GM18868 (cell line): ENCODE data around the gene AXIN2.
"Not testable (repeated sequence)": the region's sequence is repeated elsewhere in the genome, so short reads cannot be mapped to it uniquely, and the experiment has no call there.

Source experiments
- ATAC-seq: cut with Tn5 transposase; IDR thresholded peaks from one replicate; pipeline ENCODE4 v1.9.1; 2021; ENCODE audit warnings: mild to moderate bottlenecking, moderate library complexity; ENCODE audit not compliant: unreplicated experiment

AXIN2 gene

DNA sequence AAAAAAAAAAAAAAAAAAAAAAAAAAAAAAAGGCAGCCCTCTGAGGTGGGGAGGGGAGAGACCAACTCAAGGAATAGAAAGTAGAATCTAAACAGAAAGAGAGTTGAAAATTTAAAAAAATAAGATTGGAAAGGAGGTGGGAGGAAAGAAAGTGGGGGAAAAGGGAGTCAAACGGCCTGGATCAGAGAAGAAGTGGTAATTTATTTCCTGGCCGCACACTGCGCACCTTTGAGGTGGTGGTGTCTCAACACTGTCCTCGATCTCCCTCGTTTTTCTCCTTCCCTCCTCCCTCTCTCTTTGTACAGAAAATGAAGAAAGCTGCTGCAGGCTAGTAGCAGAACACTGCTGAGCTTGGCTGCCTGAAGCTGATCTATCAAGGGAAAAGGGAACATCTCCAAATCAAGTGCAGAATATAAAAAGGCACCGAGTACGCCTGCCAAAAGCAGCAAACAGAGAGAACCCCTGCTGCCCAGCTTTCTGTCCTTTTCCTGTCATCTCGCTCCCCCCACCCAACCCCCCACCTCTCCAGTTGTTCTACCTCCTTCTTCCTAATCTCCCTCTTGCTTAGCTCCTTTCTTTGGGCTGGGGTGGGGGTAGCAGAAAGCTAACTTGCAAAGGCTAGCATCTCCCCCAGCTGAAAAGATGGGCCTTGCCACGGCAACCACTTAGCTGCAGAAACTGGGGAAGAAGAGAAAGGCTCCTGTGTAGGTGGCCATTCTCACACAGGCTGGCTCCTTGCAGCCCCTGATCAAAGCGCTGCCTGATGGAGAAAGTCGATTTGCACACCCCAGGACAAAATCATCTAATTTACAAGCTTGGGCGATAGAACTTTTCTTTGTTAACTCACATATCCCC, 22.5 kb downstream of the AXIN2 start:
- no peak for ATAC-seq

DNA sequence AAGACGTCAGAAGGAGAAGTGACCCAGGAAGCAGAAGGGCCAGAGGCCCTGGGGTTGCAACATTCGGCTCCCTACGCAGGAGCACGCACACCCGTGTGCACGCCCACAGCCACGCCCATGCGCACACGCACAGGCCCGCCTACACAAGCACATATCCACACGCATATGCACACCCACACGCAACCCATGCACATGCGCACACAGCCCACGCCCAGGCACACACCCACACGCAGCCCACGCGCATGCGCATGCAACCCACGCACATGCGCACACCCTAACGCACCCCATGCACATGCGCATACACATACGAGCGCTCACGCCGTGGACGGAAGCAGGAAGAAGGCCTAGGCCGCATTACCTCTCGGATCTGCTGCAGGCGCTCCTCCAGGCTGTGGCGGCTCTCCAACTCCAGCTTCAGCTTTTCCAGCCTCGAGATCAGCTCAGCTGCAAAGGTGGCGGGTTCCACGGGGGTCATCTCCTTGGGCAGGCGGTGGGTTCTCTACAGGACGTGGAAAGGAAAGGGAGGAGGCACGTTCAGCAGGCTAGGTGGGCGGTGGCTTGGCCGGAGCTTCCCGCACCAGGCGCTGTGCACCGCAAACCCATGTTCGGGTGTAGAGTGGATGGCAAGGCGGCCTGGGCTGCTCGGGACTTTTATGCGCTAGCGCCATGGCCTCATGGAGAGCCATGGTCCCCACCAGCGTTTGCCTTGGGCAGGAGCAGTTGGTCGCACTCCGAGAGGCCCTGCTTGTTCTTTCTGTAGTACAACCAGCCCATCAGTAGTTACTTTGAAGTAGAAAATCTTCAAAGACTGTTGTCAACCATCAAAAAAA, 23.4 kb downstream of the AXIN2 start:
- no peak for ATAC-seq

DNA sequence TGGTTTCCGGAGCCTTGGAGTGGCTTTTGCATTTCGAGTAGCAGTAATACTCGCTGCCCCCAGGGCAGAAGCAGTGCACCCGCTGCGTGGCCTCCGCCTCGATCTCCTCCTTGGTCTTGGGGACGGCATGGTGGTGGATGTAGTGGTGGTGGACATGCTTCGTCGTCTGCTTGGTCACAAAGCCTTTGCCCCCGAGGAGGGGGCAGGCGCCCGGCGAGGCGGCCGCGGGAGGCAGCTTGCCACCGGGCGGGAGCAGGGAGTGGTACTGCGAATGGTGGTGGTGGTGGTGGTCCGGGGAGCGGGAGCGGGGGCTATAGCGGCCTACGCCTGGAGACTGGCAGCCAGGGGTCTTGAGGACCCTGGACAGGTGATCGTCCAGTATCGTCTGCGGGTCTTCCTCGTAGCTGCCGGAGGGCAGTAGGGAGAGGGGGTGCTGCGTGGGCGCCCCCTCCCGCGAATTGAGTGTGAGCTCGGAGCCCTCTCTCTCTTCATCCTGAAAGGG, 24.1 kb downstream of the AXIN2 start:
- no peak for ATAC-seq

DNA sequence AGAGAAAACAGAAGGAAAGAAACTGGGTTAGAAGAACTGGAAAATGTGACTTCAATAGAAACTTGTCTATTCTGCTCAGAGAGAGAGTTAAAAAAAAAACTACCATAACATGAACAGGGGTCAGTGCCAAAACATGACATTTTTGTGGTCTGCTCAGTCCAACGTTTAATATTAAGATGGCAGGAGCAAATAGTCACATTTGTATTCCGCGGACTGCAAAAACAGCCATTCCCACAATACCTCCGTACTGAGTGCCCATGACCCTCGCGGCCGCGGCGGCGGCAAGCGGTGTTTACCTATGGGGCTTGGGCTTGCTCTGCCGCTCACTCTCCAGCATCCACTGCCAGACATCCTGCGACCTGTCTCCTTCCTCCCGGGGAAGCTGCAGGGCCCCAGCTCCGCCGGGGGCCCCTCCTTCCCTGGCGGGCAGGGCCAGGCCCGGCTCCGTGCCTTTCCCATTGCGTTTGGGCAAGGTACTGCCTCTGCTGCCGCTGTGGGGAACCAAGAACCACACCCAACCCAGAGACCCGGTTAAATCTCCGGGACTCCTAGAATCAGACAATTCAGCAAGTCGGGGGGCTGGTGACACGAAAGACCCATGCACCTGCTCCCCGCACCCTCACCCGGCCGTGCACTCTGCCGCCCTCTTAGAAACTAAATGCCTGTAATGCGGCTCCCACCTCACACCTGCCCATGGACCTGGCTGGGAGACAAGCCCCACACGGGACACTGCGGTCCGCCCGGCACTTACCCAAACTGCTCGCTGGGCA, 24.7 kb downstream of the AXIN2 start:
- ATAC-seq, result no peak

DNA sequence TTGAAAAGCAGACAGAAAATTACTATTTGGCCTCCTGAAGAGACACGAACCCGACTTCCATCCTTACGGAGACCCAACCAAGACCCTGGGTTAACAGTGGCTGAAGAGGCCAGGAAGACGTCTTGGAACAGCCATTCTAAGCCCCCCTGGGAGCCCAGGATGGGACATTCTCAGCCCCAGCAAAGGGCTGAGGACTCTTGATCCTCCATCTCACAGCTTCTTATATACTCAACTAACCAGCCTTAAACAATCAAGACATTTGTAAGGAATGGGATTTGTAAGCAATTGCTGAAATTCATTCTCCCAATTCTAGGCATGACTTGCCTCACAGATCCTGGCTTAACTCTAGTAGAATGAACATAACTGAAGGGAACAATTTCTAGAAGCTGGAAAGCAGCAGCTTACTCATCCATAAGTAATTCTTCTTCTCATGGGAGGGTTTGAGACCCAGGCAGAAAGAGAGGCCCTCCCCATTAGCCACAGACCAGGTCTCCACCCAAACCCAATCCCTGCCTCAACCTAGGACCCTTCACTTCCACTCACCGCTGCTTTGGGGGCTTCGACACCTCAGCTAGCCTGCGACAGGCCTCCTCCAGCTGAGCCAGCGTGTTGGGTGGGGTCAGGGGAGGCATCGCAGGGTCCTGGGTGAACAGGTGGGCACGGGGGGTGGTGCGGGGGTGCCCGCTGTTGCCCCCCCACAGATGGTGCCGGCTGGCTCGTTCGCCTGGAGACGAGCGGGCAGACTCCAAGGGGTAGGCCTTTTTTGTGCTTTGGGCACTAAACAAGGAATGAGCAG, 25.5 kb downstream of the AXIN2 start:
- ATAC-seq, result no peak

DNA sequence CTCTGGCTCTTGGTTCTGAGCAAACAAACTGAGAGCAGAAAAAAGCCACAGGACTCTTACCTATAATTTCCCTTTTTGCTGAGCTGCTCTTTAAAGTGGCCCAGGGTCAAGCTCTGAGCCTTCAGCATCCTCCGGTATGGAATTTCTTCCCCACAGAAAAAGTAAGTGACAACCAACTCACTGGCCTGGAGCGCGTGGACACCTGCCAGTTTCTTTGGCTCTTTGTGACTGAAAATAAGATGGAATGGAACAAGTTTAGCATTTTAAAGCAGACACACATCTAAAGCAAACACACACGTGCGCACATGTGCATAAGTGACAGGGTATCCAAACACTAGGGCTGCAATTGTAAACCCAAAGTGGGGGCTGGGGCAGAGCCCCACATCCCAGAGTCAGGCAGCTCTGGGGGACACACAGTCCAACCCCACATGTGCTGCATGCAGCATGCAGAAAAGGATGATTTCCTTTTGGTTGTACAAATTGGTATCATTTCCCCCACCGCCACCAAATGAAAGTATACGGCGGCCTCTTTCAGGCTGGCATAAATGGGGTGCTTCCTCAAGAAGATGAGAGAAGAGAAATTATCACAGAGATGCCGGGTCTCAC, 27.5 kb downstream of the AXIN2 start:
- no peak for ATAC-seq

DNA sequence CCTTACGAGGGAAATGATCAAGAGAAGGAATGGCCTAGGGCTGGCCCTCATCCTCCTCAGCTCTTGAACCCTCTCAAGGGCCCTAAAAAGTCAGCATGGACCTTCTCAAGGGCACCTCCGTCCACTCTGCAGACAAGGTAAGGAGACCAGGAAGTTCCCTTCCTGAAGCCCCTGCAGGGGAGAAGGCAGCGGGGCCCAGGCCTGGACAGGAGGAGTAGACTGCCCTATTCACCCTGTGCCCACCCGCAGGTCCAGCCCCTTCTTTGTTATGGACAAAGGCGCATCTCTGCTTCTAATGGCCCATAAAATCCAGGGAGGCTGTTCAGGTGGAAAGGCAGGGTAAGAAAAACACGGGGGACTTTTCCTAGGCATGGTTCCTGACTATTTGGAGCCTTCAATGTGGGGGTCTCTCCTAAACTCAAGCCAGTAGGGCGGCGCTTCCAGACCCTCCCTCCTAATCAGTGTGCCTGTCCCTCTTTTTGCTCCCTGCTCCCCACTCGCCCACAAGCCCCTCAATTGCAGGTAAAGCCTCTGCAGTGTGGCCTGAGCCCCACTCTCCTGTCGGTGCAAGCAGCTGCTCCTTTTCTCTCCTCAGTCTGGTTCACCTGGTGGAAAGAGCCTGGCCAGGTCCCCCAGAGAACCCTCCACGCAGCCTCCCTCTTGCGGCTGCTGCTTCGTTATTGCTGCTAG, 28.2 kb downstream of the AXIN2 start:
- no peak for ATAC-seq

DNA sequence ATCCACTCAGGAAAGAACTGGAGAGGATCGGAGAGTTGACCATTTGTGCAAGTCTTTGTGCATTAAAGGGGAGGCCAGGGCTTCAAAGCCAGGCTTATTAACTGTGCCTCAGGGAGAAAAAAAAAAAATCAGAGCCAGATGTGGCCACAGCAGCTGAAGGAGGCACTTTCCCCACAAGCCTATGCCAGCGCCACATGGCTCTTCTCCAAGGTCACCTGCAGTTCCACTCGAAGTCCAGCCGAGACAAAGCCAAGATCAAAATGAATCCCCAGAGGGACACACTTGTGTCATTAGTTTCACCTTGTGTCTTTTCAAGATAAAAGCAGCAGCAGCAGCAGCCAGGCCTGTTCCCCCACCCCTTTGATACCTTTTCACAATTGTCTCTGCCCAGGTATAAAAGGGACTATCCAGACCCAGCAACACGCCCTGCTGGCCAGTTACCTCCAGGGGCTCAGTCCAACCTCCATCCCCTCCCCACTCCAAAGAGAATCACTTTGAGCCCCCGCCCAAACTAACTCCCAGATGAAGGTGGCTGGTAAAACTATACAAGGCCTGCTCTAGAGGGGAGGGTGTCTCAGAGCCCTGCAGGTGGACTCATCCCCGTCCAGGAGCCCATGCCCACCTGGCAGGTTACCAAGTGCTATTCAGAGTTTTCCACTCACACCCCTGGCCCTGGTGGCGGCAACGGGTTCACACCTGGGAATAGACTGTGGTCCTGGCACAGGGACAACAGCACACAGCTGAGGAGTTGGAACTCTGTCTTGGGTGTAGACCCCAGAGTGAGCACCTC, 29.2 kb downstream of the AXIN2 start:
- ATAC-seq, result no peak

DNA sequence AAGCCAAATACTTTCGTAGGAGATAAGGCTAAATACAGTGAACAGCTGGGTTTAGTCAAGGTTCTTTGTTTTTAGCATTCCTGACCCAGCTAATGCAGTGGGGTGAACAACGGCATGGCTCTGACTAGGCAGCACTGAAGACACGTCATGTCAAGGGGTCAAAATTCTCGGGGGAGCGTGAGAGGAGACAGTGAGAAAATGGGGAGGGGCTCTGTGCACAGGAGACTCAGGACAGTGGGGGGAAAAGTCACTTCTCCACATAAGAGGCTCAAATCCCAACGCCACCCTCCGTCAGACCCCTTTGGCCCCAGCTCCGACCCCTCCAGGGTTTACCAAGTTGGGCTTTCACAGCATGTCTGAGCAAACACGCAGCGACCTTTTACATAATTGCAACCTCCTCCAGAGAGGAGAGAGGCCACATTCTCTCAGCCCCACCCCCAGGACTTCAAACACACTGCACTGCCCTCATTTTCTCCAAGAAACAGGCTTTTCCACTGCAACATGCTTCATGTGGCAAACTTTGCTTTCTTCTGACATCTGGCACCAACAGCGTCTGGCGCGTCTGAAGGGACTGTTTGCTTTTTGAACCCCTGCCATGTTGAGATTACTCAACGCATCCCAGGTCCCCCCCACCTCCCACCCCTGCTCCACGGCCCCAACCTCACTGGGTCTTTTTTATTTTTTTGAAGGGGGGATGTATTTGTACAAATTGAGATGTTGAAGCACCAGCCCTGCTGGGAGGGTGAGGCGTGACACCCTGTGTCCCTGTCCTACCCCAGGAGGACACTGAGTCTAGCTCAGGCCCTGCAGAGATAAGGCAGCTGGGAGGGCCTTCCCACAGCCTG, 30.0 kb downstream of the AXIN2 start:
- no peak for ATAC-seq

DNA sequence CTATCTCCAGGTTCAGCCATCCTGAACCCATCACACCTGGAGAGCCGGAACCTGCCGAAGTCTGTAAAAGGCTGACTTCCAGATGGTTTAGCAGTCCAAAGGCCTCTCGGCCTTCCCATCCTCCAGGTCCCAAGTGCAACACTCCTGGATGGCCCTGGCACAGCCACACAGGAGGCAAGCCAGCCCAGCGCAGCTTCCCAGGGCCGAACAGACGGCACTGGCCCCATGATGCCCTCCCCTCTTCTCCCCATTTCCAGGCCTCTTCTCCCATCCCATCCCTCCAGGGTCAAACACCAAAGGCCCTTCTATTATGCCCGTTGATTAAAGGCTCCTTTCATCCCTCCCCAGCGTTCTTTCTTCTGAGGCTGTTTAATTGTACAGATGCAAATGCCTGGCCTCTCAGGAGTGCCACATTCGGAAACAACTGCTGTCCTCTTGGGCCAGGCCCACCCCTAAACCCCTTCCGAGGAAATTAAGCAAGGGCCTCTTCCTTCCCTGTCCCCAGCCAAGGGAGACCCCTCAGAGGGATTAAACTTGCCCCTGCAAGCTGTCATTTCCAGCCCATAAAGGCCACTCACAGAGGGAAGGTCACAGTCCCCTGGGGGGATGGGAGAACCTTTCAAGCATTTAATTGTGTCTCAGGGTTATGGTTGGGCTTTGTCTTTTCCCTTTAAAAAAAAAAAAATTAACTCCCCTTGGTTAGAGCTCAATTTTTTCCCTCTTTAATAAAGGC, 30.8 kb downstream of the AXIN2 start:
- no peak for ATAC-seq

DNA sequence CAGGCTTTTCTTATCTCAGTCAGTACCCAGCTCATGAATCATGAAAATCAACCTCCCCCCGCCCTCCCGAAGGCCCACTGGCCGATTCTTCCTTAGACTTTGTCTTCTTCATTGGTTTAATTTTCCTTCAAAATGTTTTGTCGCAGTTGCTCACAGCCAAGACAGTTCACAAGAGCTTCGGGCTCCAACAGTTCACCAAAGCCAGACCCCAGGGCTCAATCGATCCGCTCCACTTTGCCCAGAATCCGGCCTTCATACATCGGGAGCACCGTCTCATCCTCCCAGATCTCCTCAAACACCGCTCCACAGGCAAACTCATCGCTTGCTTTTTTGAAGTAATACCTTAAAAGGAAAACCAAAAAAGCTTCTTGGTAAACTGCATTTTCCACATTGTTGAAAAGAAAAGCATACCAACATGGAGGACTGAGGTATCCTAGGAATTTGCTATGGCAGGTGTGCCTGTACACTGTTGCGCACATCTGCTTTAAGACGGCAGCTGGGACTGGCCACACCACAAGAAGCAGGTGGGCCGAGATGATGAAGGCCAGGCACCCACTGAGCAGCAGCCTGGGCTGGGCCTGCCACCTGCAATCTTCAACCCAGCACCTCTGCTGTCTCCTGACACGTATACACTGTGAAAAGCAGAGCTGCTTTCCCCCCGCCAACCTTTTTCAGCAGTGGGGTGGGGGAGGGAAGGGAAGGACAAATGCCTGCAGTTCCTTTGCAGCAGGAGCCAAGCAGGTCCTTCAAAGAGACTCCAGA, 31.5 kb downstream of the AXIN2 start:
- no peak for ATAC-seq

DNA sequence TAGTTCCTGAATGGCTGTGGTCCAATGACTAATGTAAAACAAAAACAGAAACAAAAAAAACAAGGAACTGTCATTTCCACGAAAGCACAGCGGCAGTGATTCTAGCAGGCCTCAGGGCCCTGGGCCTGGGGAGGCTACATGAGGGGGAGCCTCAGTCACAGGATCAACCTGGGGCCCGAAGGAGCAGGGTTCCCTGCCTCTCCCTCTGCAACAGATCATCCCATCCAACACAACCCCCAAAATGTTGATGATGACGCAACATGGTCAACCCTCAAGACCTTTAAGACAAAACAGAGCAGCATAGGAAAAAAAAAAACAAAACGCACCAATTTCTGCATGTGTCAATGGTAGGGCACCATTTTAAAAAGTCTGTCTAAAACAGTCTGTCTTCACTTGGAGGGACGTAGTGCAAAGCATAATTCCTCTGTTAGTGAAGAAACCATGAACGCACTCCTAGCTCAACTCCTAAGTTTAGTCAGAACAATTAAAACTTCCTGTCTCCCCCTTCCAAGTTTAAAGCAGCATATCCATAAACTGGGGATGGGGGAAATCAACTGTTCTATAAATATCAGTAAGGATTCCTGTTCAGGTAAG, 32.3 kb downstream of the AXIN2 start:
- ATAC-seq, result no peak

DNA sequence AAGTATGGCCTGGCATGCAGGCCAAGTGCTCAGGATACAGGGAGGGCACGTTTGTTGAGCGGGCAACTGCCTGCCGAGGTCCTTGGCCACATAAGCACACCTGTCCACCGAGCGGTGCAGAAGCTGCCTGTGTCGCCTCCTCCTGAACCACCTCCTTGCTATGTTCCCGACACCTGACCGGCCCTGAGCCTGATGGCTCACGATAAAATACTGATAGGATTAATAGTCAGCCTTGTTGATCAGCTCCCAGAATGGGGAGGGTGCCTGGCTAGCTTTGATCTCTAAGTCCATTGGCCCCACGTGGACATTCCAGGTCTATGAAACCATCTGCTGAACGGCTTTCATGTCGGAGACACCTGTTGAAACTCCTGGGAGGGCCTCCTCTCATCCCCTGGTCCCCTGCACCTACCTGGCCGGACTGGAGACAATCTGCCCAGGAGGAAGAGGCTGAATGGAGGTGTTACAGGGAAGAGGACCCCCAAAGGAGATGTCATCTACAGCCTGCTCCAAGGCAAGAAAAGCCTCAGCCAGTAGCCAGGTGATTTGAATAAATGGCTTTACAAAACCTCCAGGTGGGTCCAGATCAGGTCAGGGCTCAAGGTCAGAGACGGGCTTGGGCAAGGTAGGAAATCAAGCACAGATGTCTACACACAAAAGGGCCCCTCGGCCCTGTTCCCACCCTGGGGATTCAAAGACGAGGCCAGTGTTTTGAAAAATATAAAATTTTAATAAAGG, 33.4 kb downstream of the AXIN2 start:
- ATAC-seq, result no peak

DNA sequence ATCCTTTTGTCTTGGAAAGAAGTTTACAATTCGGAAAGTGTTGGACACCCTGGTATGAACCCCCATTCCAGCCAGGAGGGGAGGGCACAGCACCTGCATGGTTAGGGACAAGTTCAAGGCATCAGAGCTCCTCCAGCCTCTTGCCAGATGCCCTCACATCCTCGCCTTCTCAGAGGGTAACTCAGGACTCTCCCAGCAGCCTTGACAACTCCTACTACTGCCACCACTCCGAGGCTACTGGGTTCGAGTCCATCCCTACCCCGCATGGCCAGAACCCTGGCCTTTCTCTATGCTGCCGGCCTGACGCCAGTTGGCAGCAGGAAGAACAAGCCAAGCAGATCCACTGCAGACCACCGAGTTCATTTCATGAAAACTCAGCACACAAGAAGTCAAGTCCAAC, 34.1 kb downstream of the AXIN2 start:
- ATAC-seq, result no peak

DNA sequence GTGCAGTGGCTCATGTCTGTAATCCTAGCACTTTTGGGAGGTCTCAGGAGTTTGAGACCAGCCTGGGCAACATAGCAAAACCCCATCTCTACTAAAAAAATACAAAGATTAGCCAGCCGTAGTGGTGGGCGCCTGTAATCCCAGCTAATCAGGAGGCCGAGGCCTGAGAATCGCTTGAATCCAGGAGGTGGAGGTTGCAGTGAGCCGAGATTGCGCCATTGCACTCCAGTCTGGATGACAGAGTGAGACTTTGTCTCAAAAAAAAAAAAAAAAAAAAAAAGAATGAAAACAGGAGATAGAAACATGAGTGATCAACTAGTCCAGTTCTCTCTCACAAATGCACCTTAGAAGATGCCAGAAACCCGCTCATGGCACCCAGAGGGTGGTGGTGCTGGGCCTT, 34.6 kb downstream of the AXIN2 start:
- ATAC-seq, result not testable (repeated sequence)
